Right kidney (tissue), 1 donor: ENCODE data around the gene LRRK2.
"Not testable (repeated sequence)": the region's sequence is repeated elsewhere in the genome, so short reads cannot be mapped to it uniquely, and the experiment has no call there.

Experiments used
- DNase-seq: peaks from one replicate; pipeline ENCODE4 v3.0.0-alpha.2; 2016

Gene LRRK2

GRCh38 chr12:40248585-40249297 is 23.9 kb downstream of the LRRK2 start:
- no peak for DNase-seq

GRCh38 chr12:40250652-40251051 is 25.9 kb downstream of the LRRK2 start:
- DNase-seq: not testable (repeated sequence)

GRCh38 chr12:40253936-40254335 is 29.1 kb downstream of the LRRK2 start:
- no peak for DNase-seq

- no peak for DNase-seq
Observed at GRCh38 chr12:40254455-40255085, 29.8 kb downstream of the LRRK2 start.

- DNase-seq: no peak
Observed at GRCh38 chr12:40258371-40258770, 33.6 kb downstream of the LRRK2 start.

GRCh38 chr12:40261937-40262336 is 37.1 kb downstream of the LRRK2 start:
- DNase-seq: no peak

- no peak for DNase-seq
Observed at GRCh38 chr12:40262657-40263056, 37.9 kb downstream of the LRRK2 start.

GRCh38 chr12:40263616-40264409 is 39.0 kb downstream of the LRRK2 start:
- no peak for DNase-seq

- DNase-seq: no peak
Observed at GRCh38 chr12:40271981-40272664, 47.3 kb downstream of the LRRK2 start.

GRCh38 chr12:40281791-40282364 is 57.1 kb downstream of the LRRK2 start:
- DNase-seq: no peak

GRCh38 chr12:40286583-40286982 is 61.8 kb downstream of the LRRK2 start:
- DNase-seq: no peak

- DNase-seq: no peak
Observed at GRCh38 chr12:40287369-40287975, 62.7 kb downstream of the LRRK2 start.

GRCh38 chr12:40292788-40293429 is 68.1 kb downstream of the LRRK2 start:
- no peak for DNase-seq

GRCh38 chr12:40298341-40298740 is 73.5 kb downstream of the LRRK2 start:
- DNase-seq: no peak

- DNase-seq: no peak
Observed at GRCh38 chr12:40300490-40300889, 75.7 kb downstream of the LRRK2 start.

- DNase-seq: no peak
Observed at GRCh38 chr12:40309001-40309400, 84.2 kb downstream of the LRRK2 start.

GRCh38 chr12:40310211-40310610 is 85.4 kb downstream of the LRRK2 start:
- no peak for DNase-seq

GRCh38 chr12:40312196-40312595 is 87.4 kb downstream of the LRRK2 start:
- no peak for DNase-seq

GRCh38 chr12:40312982-40313576 is 88.3 kb downstream of the LRRK2 start:
- DNase-seq: no peak

- DNase-seq: no peak
Observed at GRCh38 chr12:40313928-40314327, 89.1 kb downstream of the LRRK2 start.

GRCh38 chr12:40314927-40315326 is 90.1 kb downstream of the LRRK2 start:
- DNase-seq: no peak
